ENCODE measurements around the gene HAPLN3.

The HAPLN3 gene

GRCh38 chr15:88860212-88860611 is 35.1 kb downstream of the HAPLN3 start:
- DNase-seq (ENCODE audit: low spot score), result no peak

DNA sequence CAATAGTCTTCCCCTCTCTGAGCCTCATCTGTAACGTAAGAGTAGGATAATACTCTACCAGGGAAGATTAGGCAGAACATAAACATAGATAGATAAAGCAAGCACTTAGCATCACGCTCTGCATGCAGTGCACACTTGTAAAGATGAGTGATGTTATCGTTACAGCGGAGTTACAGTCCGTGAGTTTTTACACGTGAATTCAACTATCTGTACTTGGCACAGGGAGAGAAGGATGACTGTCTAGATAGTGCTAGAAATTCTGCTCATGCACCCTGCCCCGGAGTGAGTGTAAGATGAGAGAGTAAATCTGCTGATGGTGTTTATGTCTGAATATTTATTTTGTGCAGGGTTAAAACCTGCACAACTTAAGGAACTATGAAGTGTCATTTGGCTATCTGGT is 35.8 kb downstream of the HAPLN3 start:
- no peak for DNase-seq (ENCODE audit: low spot score)

DNA sequence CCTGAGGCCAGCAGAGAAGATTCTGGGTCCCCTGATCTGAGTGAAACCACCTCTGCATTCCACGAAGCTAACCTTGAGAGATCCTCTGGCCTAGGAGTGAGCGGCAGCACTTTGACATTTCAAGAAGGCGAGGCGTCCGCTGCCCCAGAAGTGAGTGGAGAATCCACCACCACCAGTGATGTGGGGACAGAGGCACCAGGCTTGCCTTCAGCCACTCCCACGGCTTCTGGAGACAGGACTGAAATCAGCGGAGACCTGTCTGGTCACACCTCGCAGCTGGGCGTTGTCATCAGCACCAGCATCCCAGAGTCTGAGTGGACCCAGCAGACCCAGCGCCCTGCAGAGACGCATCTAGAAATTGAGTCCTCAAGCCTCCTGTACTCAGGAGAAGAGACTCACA is 36.4 kb downstream of the HAPLN3 start:
- DNase-seq (ENCODE audit: low spot score), result no peak

DNA sequence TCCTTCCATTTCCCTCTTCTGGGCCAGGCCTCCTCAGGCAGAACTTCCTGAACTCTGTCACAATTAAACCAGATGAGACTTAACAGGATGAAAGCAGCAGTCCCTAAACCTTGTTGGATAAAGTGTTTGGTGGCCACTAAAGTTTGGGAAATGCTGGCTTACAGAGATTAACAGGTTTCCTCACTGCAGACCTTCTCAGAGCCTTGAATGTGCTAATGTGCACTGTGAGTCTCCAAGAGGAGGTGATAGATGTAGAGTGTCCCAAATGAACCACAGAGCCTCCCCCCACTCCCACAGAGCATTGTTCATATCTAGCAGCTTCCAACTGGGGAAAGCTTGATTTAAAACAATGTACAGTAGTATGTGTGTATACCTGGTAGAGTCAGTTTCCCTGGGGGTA is 42.9 kb downstream of the HAPLN3 start:
- DNase-seq (ENCODE audit: low spot score), result no peak

- no peak for DNase-seq (ENCODE audit: low spot score)
Observed at GRCh38 chr15:88849376-88850072, 45.8 kb downstream of the HAPLN3 start.

DNA sequence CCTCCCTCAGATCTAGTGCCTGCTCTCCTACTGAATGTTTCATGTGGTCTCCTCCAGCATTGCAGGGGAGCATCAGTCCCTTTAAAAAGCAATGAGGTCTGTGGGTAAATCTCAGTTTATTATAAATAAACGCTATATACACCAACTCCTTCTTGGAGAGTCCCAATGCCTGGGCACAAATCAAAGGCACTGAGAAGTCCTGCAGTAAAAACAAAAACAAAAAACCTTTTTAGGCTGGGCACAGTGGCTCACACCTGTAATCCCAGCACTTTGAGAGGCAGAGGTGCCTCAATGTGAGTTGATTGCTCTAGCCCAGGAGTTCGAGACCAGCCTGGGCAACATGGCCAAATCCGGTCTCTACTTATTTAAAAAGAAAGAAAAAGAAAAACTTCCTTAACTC is 47.1 kb downstream of the HAPLN3 start:
- DNase-seq (ENCODE audit: low spot score), result no peak

DNA sequence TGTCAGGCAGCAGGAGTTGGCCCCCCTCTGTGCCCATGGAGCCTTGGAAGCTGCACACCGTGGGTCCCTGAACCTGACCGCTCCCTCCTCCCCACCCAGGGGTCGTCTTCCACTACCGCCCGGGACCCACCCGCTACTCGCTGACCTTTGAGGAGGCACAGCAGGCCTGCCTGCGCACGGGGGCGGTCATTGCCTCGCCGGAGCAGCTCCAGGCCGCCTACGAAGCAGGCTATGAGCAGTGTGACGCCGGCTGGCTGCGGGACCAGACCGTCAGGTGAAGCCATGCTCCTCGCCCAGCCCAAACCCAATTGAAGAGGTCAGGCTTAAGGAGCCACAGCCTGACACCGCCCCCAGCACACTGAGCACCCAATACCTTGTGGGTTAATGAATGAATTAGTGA is 48.2 kb downstream of the HAPLN3 start:
- no peak for DNase-seq (ENCODE audit: low spot score)

DNA sequence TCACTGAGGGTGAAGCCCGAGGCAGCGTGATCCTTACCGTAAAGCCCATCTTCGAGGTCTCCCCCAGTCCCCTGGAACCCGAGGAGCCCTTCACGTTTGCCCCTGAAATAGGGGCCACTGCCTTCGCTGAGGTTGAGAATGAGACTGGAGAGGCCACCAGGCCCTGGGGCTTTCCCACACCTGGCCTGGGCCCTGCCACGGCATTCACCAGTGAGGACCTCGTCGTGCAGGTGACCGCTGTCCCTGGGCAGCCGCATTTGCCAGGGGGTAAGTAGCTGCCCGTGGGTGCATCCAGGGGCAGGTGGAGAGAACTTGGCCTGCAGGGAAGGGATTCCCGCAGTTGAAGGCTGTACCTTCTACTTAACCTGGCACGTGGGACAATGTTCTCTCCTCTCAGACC is 49.7 kb downstream of the HAPLN3 start:
- DNase-seq (ENCODE audit: low spot score), result no peak

- no peak for DNase-seq (ENCODE audit: low spot score)
Observed at GRCh38 chr15:88844749-88845386, 50.5 kb downstream of the HAPLN3 start.

- no peak for DNase-seq (ENCODE audit: low spot score)
Observed at GRCh38 chr15:88843334-88843733, 52.0 kb downstream of the HAPLN3 start.

DNA sequence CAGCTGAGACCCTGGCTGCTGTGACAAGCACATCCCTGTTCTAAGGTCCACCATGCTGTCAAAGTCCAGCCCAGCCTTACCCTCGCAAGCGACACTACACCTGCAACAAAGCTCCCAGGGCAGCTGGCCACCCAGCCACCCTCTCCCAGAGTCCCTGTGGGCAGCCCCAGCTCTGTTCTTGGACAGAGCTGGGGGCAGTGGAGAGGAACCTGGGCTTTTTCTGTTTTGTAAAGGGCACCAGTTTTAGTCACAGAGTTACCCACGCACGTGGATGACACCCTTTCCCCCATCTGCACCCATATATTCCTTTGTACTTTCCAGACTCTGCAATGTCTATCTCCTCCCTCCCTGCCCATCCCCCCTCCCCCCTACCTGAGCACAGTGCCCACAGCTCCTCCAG is 53.2 kb downstream of the HAPLN3 start:
- no peak for DNase-seq (ENCODE audit: low spot score)

- DNase-seq (ENCODE audit: low spot score), result no peak
Observed at GRCh38 chr15:88841236-88841635, 54.1 kb downstream of the HAPLN3 start.

DNA sequence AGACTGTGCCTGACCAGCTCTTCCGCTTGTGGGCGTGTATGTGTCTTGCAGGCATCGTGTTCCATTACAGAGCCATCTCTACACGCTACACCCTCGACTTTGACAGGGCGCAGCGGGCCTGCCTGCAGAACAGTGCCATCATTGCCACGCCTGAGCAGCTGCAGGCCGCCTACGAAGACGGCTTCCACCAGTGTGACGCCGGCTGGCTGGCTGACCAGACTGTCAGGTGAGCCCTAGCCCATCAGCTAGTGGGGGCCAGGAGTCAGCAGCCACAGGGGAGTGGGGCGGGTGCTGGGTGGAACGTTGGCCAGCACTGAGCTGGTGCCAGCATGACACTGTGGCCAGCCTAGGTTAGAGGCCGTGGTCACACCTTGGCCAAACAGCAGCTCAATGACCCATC is 55.4 kb downstream of the HAPLN3 start:
- DNase-seq (ENCODE audit: low spot score), result no peak

DNA sequence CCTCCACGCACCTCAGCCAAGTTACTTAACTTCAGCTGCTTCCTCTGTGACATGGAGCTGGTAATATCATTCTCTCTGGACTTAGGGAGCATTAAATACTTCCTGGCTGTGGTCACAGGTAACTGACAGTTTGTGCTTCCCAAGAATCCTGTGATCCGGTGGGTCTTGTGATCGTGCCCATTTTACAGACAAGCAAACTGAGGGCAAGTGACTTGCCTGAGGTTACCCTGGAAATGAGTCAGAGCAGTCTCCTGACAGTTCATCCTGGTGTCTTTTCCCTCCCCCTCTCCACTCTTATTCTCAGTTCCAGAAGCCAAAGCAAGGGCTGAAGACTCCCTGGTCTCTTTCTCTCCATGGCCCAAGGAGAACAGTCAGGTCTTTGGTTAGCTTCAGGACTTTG is 56.2 kb downstream of the HAPLN3 start:
- DNase-seq (ENCODE audit: low spot score), result no peak

DNA sequence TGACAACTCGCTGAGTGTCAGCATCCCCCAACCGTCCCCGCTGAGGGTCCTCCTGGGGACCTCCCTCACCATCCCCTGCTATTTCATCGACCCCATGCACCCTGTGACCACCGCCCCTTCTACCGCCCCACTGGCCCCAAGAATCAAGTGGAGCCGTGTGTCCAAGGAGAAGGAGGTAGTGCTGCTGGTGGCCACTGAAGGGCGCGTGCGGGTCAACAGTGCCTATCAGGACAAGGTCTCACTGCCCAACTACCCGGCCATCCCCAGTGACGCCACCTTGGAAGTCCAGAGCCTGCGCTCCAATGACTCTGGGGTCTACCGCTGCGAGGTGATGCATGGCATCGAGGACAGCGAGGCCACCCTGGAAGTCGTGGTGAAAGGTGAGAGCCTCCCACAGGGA is 56.7 kb downstream of the HAPLN3 start:
- no peak for DNase-seq (ENCODE audit: low spot score)

DNA sequence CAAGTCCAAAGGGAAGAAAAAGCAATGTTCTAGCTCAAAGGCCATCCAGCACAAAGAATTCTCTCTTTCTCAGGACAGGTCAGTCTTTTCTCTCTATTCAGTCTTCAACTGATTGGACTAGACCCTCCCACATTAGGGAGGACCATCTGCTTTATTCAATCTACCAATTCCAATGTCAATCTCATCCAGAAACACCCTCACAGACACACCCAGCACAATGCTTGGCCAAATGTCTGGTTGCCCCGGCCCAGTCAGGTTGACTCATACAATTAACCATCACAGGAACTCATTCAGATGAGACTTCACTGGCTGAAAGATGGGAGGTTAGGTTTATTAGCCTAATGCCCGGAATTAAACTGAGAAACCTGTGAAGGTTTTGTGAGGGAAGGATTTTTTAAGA is 59.7 kb downstream of the HAPLN3 start:
- DNase-seq (ENCODE audit: low spot score), result peak; percentile 52

DNA sequence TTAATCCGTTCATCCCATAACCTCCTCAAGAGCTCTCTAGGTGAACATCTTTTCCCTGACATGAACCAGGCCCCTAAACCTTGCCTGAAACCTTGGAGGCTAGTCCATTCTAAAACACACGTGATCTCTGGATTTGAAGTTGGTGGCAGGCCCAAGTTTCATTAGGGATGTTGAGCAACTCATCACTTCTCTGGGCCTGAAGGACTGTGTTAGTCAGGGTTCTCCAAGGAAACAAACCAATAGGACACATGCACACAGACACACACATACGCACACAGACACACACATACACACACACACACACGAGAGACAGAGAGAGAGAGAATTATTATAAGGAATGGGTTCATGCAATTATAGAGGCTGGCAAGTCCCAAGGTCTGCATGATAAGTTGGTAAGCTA is 60.2 kb downstream of the HAPLN3 start:
- peak; percentile 48 for DNase-seq (ENCODE audit: low spot score)

GRCh38 chr15:88834211-88834812 is 61.0 kb downstream of the HAPLN3 start:
- peak; percentile 76 for DNase-seq (ENCODE audit: low spot score)

DNA sequence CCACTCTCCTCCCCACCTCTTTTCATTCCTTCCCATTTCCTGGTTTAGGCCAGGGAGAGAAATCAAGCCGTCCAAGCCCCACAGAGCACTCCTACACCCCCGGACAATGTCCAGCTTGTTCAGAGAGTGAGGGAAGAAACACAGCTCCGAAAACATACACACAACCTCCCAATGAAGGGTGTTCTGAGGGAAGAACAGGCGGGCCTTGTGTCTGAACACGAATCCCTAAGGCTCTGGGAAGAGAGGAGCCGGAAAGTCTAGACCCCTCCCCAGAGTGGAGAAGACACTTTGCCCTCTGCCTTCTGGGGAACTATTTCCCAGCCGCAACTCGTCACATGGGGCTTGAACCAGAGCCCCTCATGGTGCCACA is 61.6 kb downstream of the HAPLN3 start:
- no peak for DNase-seq (ENCODE audit: low spot score)

GRCh38 chr15:88832820-88833730 is 62.3 kb downstream of the HAPLN3 start:
- DNase-seq (ENCODE audit: low spot score), result no peak

DNA sequence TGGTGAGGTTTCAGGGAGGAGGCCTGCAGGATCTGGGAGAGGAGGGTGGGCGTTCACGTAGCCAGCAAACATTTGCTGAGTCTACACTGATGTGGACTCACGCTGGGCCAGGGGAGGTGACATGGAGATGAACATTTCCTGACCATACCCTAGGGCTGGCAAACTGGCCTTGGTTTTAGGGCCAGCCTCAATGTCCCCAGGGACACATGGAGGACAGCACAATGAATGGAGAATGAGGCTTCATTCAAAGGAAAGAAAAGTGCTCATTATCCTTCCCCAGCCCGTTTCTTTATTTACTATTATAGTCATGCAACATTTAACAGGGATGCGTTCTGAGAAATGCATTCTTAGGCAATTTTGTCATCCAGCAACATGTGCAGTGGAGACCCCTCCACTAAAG is 65.3 kb downstream of the HAPLN3 start:
- no peak for DNase-seq (ENCODE audit: low spot score)

GRCh38 chr15:88828791-88829190 is 66.6 kb downstream of the HAPLN3 start:
- no peak for DNase-seq (ENCODE audit: low spot score)
